NCI-H2227 (cell line): ENCODE results near the gene REPS2.

Experiments used
- DNase-seq: peaks from one replicate; lab custom pipeline; 2025; ENCODE audit not compliant: unreplicated experiment; lab: John Stamatoyannopoulos, UW

REPS2 gene

DNA sequence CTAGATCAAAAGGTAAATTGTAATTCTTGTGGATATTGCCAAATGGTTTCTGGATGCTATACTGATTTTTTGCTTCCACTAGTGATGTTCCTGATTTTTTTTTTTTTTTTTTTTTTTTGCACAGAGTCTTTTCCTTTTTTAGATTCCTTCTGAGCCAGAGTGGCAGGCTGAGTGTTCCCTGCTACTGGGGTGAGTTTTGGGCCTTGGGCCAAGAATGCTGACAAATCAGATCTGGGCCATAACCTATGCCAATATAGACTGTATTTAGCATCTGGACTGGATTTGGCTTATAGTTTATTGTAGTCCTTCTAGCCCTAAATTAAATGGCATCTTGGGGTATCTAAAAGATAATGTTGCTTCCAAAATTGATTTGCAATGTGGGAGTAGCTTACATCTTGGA, 52.8 kb downstream of the REPS2 start:
- DNase-seq: no peak

DNA sequence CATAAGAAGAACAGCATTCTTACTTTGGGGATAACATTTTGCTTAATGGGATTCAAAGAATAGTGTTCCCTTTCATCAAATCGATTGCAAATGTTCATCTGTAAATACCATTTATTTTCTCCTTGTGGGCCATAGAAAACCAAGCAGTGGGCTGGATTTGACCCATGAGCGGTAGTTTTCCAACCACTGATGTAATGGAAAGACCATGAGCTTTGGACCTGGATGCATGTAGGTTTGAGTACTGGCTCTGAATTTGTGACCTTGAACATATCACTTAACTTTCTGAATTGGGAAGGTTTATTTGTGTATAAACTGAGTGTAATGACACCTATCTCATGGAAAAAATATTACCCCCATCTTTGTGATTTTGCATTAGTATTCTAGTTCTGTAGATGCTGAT, 54.3 kb downstream of the REPS2 start:
- DNase-seq: no peak

DNA sequence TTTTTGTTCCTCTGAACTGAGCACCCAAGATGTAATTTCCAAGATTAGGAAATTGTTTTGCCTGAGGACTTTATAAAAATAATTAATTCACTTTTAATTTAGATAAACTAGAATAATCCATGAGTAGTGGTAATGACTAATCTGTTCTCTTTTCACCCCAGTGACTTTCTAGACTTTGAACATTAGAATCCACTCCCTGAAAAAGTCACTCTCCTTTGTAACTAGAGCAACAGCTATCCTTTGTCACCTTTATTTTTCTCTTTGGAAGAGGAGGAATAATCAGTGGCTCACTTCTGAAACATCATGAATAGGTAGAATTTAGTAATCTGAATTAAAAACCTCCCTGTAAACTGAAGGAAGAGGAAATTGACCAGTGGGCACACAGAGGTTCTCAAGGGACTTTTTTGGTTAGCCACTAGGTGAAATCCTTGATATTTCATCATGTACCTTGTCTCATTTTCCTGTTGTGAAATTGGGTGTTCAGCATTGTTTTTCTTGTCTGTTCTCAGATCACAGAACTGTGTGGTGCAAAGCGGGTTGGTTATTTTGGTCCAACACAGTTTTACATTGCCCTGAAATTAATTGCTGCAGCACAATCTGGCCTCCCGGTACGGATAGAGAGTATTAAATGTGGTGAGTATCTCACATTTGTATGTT, 59.4 kb downstream of the REPS2 start:
- DNase-seq: no peak

DNA sequence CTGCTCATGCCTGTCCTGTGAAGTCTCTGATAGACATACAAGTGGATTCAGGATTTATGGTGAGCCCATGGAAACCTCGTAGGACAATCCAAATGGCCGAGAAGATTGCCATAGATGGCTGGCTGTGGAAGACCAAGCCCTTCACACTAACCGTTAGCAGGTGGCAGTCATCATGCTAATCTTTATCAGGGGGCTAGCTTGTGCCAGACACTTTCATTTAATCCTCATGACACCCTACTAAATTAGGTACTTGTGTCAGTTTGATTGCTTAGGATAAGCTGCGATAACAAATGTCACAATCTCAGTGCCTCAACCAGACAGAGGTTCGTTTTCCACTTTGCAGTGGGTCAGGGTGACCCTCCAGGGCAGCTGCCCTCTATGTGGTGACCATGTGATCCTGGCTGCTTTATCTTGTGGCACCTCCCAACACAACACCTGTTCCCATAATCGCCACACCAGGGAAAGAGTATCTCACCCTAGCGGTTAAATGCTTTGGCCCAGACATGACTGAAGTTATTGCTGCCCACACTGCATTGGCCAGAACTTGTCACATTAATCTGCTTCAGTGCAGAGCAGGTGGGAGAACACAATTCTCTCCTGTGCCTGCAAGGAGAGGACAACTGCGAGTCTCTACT, 60.8 kb downstream of the REPS2 start:
- DNase-seq: peak; percentile 68

DNA sequence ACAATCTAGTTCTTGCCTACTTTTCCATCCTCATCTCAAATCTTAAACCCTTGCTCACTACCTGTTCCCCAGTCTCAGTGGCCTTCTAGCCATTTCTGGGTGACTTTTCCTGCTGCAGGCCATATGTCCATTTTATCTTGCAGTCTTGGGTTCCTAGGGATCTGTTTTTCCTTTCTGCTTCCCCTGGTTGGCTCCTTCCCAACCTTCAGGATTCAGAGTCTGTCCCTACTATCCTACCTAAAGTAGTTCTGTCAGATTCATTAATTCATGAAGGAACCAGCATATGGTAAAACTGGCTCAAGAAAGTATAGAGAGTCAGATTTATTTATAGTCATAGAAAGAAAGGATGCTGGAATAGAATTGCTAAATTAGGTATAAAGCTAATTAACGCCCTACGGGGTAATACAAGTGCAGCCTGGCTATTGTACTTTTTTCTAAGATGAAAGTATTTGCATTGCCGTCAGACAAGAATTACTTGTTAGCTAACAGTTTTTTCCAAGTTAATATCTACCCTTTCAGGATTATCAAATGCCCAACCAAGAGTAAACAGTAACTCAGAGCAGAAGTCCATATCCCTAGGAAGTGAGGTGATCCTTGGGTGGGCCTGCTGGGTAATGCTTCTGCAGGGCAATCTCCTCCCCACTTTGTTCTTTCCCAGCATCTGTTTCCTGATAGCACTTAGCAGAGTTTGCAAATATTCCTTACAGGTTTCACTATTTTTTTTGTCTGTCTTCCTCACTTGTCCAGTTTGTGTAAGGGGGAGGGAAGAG, 63.6 kb downstream of the REPS2 start:
- no peak for DNase-seq

DNA sequence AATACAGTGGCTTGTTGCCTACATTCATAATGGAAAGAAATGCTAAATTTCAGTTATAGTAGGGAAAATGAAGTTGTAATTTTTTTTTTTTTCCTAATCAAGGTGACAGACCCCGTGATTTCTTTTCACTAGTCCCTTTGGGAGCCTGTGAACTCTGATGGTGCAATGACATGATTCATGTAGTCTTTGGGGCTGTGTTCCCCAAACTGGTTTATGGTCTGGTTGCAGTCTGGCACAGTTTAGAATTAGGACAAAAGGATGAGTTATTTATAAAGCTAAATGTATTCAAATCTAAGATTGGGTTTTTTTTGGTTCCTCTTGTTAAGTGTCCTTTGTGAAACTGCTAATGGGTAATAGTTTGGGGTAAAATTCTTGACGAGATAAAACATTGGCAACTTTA, 66.0 kb downstream of the REPS2 start:
- DNase-seq: no peak

DNA sequence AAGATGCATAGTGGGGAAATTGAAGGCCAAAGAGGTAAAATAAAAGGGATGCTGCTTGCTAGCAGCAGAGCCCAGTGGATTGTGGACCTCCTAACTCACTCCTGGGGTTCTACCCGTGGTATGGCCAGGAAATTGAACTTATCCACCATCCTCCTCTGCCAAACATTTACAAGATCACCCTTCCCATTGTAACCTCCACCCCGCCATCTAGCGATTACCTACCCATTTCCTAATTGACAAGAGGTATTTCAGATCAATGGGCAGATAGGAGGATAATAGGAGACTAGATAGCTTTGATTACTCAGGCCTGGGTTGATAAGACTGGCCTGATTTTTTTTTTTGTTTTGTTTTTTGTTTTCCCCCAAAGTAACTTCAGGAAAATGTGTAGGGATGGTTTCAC, 67.8 kb downstream of the REPS2 start:
- no peak for DNase-seq

DNA sequence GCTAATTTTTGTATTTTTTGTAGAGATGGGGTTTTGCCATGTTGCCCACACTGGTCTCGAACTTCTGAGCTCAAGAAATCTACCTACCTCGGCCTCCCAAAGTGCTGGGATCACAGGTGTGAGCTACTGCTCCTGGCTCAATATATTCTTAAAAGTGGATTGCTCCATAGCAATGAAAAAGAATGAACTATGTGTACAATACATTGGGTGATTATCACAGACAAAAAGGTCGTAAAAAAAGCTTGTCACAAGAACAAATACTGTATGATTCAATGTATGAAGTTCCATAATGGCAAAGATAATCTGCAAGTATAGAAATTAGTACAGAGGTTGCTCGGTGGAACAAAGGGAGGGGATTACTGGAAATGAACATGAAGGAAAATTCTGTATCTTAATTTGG, 70.7 kb downstream of the REPS2 start:
- DNase-seq: no peak

DNA sequence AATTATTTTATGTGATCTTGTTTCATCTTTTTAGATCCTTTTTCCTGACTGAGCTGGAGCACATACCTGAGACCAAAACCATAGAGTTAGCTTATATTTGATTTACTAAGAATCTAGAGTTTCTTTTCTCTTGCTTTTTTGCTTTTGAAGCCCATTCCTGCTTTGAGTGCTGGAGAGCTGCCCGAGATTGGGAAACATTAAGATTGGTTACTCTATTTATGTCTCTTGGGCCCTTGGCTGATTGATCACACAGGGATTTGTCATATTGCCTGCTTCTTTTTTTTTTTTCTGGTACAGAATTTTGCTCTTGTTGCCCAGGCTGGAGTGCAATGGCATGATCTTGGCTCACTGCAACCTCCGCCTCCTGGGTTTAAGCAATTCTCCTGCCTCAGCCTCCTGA, 73.9 kb downstream of the REPS2 start:
- DNase-seq: no peak

DNA sequence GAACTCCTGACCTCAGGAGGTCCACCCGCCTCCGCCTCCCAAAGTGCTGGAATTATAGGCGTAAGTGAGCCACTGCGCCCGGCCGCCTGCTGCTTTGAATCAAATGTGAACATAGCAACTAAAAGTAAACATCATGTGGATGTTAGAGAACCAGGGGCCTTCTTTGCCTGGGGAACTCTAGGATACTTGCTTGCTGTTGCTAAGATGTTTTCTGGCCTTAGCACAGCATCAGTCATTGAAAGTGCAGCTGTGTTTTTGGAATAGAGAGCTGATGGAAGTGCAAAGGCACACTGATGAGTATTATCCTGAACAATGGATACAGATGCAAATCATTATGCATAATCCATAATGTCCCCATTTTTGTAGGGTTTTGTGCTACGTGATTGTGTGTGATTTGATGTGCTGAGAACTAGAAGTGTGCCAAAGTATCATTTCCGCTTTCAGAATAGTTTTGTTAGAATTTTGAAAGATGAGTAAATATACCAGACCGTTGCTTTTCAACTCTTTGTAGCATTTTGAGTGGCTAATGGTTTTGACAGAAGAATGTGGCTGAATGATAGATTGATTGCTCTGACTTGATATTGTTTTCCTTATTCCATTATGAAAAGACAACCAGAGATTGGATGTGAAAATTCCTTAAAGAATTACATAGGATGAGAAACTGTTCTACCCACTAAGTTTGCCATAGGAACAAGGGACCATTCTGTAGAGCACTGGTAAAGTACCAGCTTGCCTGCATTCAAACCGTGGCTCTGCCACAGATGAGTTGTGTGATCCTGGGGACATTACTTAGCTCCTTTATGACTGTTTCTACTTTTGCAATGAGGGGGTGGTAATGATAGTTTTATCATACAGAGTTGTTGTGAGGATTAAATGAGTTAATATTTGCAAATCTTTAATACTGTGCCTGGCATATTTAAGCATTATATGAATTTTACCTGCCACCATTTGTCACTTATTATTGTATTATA, 74.7 kb downstream of the REPS2 start:
- no peak for DNase-seq

DNA sequence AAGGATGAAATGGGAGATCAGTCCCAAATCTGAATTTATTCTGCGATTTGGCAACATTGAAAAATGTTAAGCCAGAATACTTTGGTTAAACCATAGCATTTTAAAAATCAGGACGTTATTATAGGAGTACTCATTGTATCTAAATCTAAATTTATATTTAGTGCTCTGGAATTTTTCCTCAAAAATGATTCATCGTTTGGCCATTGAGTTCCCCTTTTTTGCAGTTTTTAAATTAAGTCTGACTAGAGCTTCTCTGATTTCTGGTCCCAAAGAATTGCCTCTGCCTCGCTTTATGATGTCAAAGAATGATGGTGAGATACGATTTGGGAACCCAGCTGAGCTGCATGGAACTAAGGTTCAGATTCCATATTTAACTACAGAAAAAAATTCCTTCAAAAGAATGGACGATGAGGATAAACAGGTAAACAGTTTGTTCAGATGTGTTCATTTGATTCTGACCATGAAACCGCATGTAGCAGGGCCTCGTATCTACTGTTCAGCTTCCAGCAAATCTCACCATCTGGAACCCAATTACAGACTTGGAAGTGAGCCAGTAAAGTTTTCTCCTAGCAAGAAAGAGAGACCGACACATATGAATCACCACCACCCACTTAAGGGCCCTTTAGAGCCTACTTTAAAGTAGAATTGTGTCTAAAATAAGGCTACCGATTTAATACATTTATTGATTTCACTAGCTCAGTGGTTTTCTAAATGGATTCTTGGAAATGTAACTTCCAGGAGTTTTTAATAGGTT, 75.6 kb downstream of the REPS2 start:
- DNase-seq: peak; percentile 39

DNA sequence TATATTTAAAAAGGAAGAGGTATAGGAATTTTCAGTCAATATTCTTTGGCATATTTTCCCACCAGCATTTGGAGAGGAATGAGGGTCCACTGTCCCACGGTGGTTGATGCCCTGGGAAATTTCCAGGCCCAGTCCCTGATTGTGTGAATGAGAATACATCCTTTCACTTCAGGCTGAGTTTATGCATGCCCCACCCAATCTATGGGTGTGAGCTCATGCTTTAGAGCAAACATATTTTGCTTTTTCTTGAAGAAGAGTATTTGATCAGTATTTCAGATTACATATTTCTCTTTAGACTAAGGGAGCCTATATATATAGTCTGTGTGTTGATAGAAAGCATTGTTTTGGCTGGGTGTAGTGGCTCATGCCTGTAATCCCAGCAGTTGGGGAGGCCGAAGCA, 77.2 kb downstream of the REPS2 start:
- DNase-seq: no peak

DNA sequence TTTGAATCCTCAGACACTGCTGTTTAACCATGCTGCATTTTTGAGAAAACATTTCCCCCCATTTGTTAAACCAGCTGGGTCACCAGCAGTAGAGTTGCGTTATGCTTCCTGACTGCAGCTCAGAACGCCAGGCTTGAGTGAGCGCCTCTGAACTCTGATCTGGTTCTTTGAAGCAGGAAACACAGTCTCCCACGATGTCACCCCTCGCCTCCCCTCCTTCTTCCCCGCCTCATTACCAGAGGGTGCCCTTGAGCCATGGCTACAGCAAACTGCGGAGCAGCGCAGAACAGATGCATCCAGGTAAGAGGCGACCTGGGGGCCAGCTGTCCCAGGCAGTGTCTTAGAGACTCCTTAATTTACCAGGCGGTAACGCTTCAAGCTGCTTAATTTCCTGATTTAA, 78.4 kb downstream of the REPS2 start:
- peak; percentile 42 for DNase-seq

DNA sequence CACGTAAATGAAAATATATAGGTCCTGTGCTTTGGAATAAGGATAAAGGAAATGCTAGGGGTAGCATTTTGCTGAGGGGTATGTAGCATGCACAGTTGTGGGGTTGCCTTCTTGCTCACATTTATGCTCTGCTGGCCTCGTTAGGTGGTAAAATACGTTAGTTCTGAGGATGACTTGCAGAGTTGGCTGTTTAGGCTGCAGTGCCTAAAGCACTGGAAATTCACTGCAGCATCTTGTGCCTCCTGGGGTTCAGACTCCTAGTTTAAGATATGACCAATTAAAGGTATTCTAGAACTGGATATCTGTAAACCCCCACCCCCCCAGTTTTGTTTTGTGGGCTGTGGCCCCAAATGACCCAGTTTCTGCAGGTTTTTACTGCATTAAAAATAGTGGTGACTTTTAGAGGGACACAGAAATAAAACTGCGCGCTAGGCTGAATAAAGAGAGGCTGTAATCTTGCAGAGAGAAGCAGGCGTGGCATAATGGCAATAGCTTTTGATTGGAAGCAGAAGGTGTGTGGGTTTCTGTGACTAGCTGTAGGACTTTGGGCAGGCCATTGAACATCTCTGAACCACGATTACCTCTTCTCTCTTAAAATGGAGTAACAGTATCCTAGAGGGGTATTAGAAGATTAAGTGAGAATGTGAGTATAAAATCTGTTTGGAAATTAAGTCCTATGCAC, 79.3 kb downstream of the REPS2 start:
- peak; percentile 11 for DNase-seq

DNA sequence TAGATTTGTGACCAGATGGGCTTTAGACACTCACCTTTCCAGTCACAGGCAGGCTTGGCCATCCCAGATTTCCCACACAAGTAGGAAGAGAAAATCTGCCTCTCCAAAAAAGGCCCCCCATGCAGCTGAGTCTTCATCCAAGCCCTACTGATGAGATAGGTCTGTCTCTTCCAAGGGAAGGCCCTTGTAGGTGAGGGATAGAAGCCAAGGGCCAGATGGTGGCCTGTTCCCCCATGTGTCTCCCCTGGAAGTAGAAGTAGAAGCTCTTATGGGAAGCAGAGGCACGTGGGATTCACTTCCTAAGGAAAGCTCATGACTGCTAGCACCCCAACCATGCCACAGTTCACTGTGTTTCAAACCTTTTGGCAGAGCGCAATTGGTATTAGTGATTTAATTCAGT, 81.5 kb downstream of the REPS2 start:
- no peak for DNase-seq

DNA sequence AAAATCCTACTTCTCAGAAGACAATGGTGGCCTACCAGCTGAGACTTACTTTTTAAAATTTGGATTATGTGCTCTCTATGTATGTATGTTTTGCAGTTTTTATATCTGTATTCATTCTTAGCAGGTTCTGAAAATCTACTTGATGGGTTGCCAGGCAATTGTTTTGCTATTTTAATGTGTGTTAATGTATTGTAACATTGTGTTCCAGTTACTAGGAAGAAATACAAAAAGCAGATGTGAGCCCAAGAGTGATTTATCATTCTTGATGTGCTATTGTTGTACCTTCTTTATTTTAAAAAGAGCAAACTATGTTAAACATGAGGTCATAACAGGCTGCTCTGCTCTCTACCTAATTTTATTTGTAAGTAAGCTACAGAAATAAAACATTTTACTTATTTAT, 81.9 kb downstream of the REPS2 start:
- DNase-seq: no peak

DNA sequence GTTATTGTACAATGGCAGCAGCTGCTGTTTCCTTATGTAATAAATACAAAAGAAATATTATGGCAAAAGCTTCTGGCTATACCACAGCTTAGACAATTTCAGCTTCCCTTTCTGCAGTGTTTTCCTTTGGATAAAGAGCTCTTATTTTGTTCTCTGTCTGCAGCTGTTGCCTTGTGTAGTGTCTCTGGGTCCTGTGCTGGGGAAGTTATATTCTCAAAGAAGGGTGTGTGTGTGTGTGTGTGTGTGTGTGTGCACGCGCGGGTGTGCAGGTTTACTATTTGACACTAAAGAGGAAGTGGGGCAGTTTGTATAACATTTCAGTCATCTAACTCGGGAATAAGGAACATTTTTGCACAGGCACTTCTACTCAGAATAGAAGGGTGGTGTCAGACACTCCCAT, 83.6 kb downstream of the REPS2 start:
- no peak for DNase-seq

DNA sequence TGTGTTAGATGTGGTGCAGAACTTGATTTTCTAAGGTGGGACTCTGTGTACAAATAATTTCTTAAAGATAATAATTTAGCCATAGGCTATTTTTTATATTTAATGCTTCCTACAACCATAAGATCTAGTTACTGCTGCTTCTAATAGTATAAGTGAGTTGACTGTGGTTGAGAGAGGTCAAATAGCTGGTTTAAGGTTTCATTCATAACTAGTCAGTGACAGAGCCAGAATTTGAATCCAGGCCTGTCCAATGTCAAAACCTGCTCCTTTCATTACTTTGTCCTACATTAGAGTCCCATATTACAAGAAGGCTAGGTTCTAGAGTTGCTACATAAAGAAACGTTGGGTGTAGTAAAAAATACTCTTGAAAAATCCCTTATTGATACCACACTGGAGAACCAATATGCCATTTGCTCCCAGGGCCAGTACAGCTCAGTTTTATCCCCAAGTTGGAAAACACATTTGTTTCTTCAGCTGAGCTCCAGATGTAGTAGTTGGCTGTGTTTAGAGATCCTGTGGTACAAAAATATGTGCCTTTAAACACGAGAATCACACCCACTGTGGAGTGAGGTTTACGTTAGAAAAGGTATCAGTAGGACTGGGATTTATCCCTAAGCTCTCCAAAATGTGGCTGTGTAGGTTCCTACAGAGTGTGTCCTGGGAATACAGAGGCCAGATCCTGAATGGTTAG, 84.3 kb downstream of the REPS2 start:
- DNase-seq: no peak

DNA sequence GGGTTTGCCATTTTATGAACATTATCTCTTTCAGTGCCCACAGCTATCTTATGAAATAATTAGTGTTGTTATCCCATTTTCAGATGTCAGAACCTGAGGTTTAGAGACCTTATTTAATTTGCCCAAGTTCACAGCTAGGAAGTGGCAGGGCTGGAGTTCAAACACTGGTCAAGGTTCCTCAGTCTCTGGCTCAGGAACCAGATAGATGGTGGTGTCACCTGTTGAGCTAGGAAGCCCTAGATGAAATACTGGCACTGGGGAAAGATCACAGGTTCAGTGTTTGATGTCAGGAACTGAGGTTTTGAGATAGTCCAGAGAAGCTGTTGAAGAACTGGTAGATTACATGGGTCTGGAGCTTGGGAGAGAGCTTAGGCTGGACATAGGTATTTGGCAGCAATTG, 85.4 kb downstream of the REPS2 start:
- DNase-seq: no peak
